ENCODE data around the gene CES3.
"Not testable (repeated sequence)": the region's sequence is repeated elsewhere in the genome, so short reads cannot be mapped to it uniquely, and the experiment has no call there.

CES3 gene

DNA sequence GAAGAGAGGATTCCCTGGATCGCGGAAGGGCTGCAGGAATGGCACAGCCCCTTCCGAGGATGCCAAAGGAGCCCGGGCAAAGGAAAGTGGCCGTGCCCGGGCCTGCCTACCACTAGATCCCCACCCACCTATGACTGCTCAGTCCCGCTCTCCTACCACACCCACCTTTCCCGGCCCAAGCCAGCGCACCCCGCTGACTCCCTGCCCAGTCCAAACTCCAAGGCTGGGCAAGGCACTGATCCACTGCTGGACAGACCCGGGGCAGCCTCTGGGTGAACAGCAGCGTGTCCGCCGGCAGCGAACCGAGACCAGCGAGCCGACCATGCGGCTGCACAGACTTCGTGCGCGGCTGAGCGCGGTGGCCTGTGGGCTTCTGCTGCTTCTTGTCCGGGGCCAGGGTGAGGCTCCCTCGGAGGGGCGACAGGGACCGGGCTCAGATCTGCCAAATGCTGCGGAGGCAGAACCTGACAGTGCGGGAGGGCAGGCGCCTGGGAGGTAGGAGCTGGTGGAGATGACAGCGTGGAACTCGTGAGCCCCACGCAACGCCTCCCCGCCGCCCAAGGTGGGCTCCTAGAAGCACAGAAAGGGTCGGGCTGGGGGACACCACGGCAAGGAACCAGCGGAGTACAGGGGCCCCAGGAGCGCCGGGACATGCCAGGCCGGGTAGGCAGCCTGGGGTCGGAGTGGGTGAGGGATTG, 25.6 kb upstream of the CES3 start, which contains the start of gene CES2:
TSS of gene CES2 (plus strand) at position 203 of the 698 bp plus-strand sequence. CDS start at position 323, 120 bp downstream.
- Histone ChIP-seq H3K36me3 (ENCODE audit: control insufficient read depth, insufficient read depth, low read length) (no peaks in the 10 kb centered on the region), H3K27me3 (ENCODE audit: control insufficient read depth, insufficient read depth, low read length, poor library complexity, severe bottlenecking) (no peaks in the 10 kb centered on the region), H3K4me3 (ENCODE audit: insufficient read depth, low read depth, low read length) (peak within 1 kb of the TSS; percentile 62), H3K27ac (ENCODE audit: insufficient read depth, low read depth, low read length, poor library complexity, severe bottlenecking) (no peak within 1 kb of the TSS), H3K9me3 (ENCODE audit: control insufficient read depth, low read length) (no peaks in the 10 kb centered on the region), H3K4me1 (ENCODE audit: control insufficient read depth, insufficient read depth, low read length) (peaks cover 7% of the 10 kb centered on the region)
- 74 to 76% methylated on average over 44 of the region's 44 CpGs for WGBS, 2 experiments

GRCh38 chr16:66936462-66936861, 24.6 kb upstream of the CES3 start:
- no peaks in the 10 kb centered on the region for H3K36me3 ChIP-seq (ENCODE audit: control insufficient read depth, insufficient read depth, low read length)
- H3K27ac ChIP-seq (ENCODE audit: insufficient read depth, low read depth, low read length, poor library complexity, severe bottlenecking) = no peak overlapping the region
- H3K9me3 ChIP-seq (ENCODE audit: control insufficient read depth, low read length) = no peaks in the 10 kb centered on the region
- 94% methylated on average over 6 of the region's 6 CpGs for WGBS, 2 experiments
- peaks cover 7% of the 10 kb centered on the region for H3K4me1 ChIP-seq (ENCODE audit: control insufficient read depth, insufficient read depth, low read length)
- H3K4me3 ChIP-seq (ENCODE audit: insufficient read depth, low read depth, low read length) = no peak overlapping the region
- H3K27me3 ChIP-seq (ENCODE audit: control insufficient read depth, insufficient read depth, low read length, poor library complexity, severe bottlenecking) = no peaks in the 10 kb centered on the region

- WGBS, 2 experiments = 88 to 97% methylated on average over 4 of the region's 4 CpGs
- Histone ChIP-seq H3K9me3 (ENCODE audit: control insufficient read depth, low read length) (no peaks in the 10 kb centered on the region), H3K4me1 (ENCODE audit: control insufficient read depth, insufficient read depth, low read length) (peaks cover 7% of the 10 kb centered on the region), H3K27me3 (ENCODE audit: control insufficient read depth, insufficient read depth, low read length, poor library complexity, severe bottlenecking) (no peaks in the 10 kb centered on the region), H3K4me3 (ENCODE audit: insufficient read depth, low read depth, low read length) (no peak overlapping the region), H3K27ac (ENCODE audit: insufficient read depth, low read depth, low read length, poor library complexity, severe bottlenecking) (no peak overlapping the region), H3K36me3 (ENCODE audit: control insufficient read depth, insufficient read depth, low read length) (no peaks in the 10 kb centered on the region)
These were observed 24.0 kb upstream of the CES3 start for GRCh38 chr16:66936889-66937554.

- H3K27ac ChIP-seq (ENCODE audit: insufficient read depth, low read depth, low read length, poor library complexity, severe bottlenecking) = no peak overlapping the region
- H3K4me3 ChIP-seq (ENCODE audit: insufficient read depth, low read depth, low read length) = no peak overlapping the region
- no peaks in the 10 kb centered on the region for H3K36me3 ChIP-seq (ENCODE audit: control insufficient read depth, insufficient read depth, low read length)
- no peaks in the 10 kb centered on the region for H3K9me3 ChIP-seq (ENCODE audit: control insufficient read depth, low read length)
- WGBS, 2 experiments = 91 to 92% methylated on average over 10 of the region's 10 CpGs
- no peaks in the 10 kb centered on the region for H3K27me3 ChIP-seq (ENCODE audit: control insufficient read depth, insufficient read depth, low read length, poor library complexity, severe bottlenecking)
- H3K4me1 ChIP-seq (ENCODE audit: control insufficient read depth, insufficient read depth, low read length) = peaks cover 7% of the 10 kb centered on the region
These were observed 23.2 kb upstream of the CES3 start for GRCh38 chr16:66937725-66938337.

DNA sequence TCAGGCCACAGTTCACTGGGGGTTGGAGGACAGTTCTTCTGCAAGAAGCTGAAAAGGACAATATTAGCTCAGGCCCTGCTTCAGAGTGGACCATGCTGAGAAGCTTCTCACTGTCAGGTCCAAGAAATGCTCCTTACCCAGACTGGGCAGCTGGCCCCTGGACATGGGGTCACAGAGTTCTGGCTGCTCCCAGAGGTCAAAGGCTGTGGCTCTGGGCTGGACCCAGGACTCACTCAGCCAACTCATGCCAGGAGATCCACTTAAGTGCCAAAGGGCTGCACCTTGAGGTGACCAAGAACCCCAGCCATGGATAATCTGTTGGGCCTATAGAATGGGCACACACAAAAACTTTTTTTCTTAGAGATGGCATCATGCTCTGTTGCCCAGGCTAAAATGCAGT, 21.7 kb upstream of the CES3 start:
- Histone ChIP-seq H3K27me3 (ENCODE audit: control insufficient read depth, insufficient read depth, low read length, poor library complexity, severe bottlenecking) (no peaks in the 10 kb centered on the region), H3K4me1 (ENCODE audit: control insufficient read depth, insufficient read depth, low read length) (no peaks in the 10 kb centered on the region), H3K27ac (ENCODE audit: insufficient read depth, low read depth, low read length, poor library complexity, severe bottlenecking) (no peak overlapping the region), H3K36me3 (ENCODE audit: control insufficient read depth, insufficient read depth, low read length) (no peaks in the 10 kb centered on the region), H3K4me3 (ENCODE audit: insufficient read depth, low read depth, low read length) (no peak overlapping the region), H3K9me3 (ENCODE audit: control insufficient read depth, low read length) (no peaks in the 10 kb centered on the region)

DNA sequence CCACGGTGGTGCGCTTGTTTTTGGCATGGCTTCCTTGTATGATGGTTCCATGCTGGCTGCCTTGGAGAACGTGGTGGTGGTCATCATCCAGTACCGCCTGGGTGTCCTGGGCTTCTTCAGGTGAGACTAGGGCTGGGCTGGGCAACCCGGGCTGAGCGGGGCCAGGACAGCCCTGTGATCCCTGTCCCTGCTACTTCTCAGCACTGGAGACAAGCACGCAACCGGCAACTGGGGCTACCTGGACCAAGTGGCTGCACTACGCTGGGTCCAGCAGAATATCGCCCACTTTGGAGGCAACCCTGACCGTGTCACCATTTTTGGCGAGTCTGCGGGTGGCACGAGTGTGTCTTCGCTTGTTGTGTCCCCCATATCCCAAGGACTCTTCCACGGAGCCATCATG, 20.8 kb upstream of the CES3 start:
- H3K36me3 ChIP-seq (ENCODE audit: control insufficient read depth, insufficient read depth, low read length) = no peaks in the 10 kb centered on the region
- H3K27me3 ChIP-seq (ENCODE audit: control insufficient read depth, insufficient read depth, low read length, poor library complexity, severe bottlenecking) = no peaks in the 10 kb centered on the region
- no peaks in the 10 kb centered on the region for H3K9me3 ChIP-seq (ENCODE audit: control insufficient read depth, low read length)
- no peak overlapping the region for H3K27ac ChIP-seq (ENCODE audit: insufficient read depth, low read depth, low read length, poor library complexity, severe bottlenecking)
- H3K4me3 ChIP-seq (ENCODE audit: insufficient read depth, low read depth, low read length) = no peak overlapping the region
- H3K4me1 ChIP-seq (ENCODE audit: control insufficient read depth, insufficient read depth, low read length) = no peaks in the 10 kb centered on the region
- 95 to 96% methylated on average over 16 of the region's 16 CpGs for WGBS, 2 experiments

- WGBS, 2 experiments = 94 to 98% methylated on average over 5 of the region's 5 CpGs
- no peaks in the 10 kb centered on the region for H3K4me1 ChIP-seq (ENCODE audit: control insufficient read depth, insufficient read depth, low read length)
- no peak overlapping the region for H3K27ac ChIP-seq (ENCODE audit: insufficient read depth, low read depth, low read length, poor library complexity, severe bottlenecking)
- H3K36me3 ChIP-seq (ENCODE audit: control insufficient read depth, insufficient read depth, low read length) = no peaks in the 10 kb centered on the region
- no peak overlapping the region for H3K4me3 ChIP-seq (ENCODE audit: insufficient read depth, low read depth, low read length)
- H3K9me3 ChIP-seq (ENCODE audit: control insufficient read depth, low read length) = no peaks in the 10 kb centered on the region
- peaks cover 7% of the 10 kb centered on the region for H3K27me3 ChIP-seq (ENCODE audit: control insufficient read depth, insufficient read depth, low read length, poor library complexity, severe bottlenecking)
These were observed 18.1 kb upstream of the CES3 start for GRCh38 chr16:66942981-66943380.

DNA sequence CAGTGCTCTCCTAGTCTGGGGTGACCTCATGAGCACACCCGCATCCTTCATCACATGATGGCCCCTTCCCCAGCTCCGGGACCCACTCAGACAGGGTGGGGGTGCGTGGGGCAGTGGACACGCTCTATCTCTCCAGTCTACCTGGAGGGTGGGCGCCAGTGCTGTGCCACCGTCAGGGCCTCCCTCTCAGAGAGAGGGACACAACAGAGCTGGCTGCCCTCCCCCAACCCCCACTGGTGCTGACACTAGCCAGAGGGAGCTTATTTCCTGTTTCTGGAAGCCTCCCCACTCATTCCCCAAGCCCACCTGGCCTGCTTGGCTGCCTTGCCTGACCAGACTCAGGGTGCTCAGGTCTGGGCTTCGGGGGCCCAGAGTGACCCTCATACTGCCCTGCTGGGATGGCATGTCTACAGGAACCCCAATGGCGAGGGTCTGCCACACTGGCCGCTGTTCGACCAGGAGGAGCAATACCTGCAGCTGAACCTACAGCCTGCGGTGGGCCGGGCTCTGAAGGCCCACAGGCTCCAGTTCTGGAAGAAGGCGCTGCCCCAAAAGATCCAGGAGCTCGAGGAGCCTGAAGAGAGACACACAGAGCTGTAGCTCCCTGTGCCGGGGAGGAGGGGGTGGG, 17.5 kb upstream of the CES3 start:
- H3K4me1 ChIP-seq (ENCODE audit: control insufficient read depth, insufficient read depth, low read length) = no peaks in the 10 kb centered on the region
- WGBS, 2 experiments = 94% methylated on average over 15 of the region's 15 CpGs
- no peak overlapping the region for H3K27ac ChIP-seq (ENCODE audit: insufficient read depth, low read depth, low read length, poor library complexity, severe bottlenecking)
- no peaks in the 10 kb centered on the region for H3K36me3 ChIP-seq (ENCODE audit: control insufficient read depth, insufficient read depth, low read length)
- H3K27me3 ChIP-seq (ENCODE audit: control insufficient read depth, insufficient read depth, low read length, poor library complexity, severe bottlenecking) = peaks cover 13% of the 10 kb centered on the region
- no peak overlapping the region for H3K4me3 ChIP-seq (ENCODE audit: insufficient read depth, low read depth, low read length)
- H3K9me3 ChIP-seq (ENCODE audit: control insufficient read depth, low read length) = no peaks in the 10 kb centered on the region

- Histone ChIP-seq H3K4me3 (ENCODE audit: insufficient read depth, low read depth, low read length) (no peak overlapping the region), H3K27me3 (ENCODE audit: control insufficient read depth, insufficient read depth, low read length, poor library complexity, severe bottlenecking) (peaks cover 18% of the 10 kb centered on the region), H3K4me1 (ENCODE audit: control insufficient read depth, insufficient read depth, low read length) (no peaks in the 10 kb centered on the region), H3K27ac (ENCODE audit: insufficient read depth, low read depth, low read length, poor library complexity, severe bottlenecking) (no peak overlapping the region), H3K9me3 (ENCODE audit: control insufficient read depth, low read length) (no peaks in the 10 kb centered on the region), H3K36me3 (ENCODE audit: control insufficient read depth, insufficient read depth, low read length) (no peaks in the 10 kb centered on the region)
- 88 to 92% methylated on average over 3 to 5 of the region's 5 CpGs for WGBS, 2 experiments
These were observed 17.0 kb upstream of the CES3 start for GRCh38 chr16:66944054-66944441.

DNA sequence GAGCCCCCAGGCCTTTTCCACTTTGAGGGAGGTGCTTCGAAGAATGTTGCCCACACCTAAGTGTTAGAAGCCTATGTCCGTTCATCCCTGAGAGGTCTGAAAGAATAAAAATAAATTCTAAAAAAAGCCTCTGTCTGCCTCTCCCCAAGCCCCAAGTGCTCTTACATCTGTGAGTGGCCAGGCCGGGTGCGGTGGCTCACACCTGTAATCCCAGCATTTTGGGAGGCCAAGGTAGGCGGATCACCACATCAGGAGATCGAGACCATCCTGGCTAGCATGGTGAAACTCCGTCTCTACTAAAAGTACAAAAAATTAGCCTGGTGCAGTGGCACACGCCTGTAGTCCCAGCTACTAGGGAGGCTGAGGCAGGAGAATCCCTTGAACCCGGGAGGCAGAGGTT, 16.1 kb upstream of the CES3 start:
- WGBS, 2 experiments = 93 to 96% methylated on average over 9 of the region's 9 CpGs
- H3K4me3 ChIP-seq (ENCODE audit: insufficient read depth, low read depth, low read length); H3K9me3 ChIP-seq (ENCODE audit: control insufficient read depth, low read length); H3K27ac ChIP-seq (ENCODE audit: insufficient read depth, low read depth, low read length, poor library complexity, severe bottlenecking); H3K4me1 ChIP-seq (ENCODE audit: control insufficient read depth, insufficient read depth, low read length); H3K36me3 ChIP-seq (ENCODE audit: control insufficient read depth, insufficient read depth, low read length): not testable (repeated sequence)
- H3K27me3 ChIP-seq (ENCODE audit: control insufficient read depth, insufficient read depth, low read length, poor library complexity, severe bottlenecking) = peaks cover 21% of the 10 kb centered on the region

Data from ectodermal cell (in vitro differentiated cells).